Sigmoid colon (tissue), 7 donors: ENCODE measurements around the gene EDN3. TPM values are rescaled to one million over a fixed set of nuclear protein-coding genes. Genes with fewer than 3 reads are reported as not detected.

Source experiments
- DNase-seq: peaks from one replicate; pipeline ENCODE4 v3.0.0-alpha.2; 2019
- H3K27ac ChIP-seq, 4 donors: fragments of 200-600 bp; sonication (generic); one replicate each; pipeline ENCODE4 v1.5.1; 2016 to 2019; ENCODE audit warnings: mild to moderate bottlenecking in 1 of 4
- H3K27me3 ChIP-seq, 3 donors: fragments of 200-600 bp; sonication (generic); one replicate each; pipeline ENCODE4 v1.5.1; 2019; ENCODE audit warnings: mild to moderate bottlenecking in 1 of 3
- H3K36me3 ChIP-seq, 4 donors: fragments of 200-600 bp; sonication (generic); one replicate each; pipeline ENCODE4 v1.5.1; 2016 to 2019
- H3K4me1 ChIP-seq, 4 donors: fragments of 200-600 bp; sonication (generic); one replicate each; pipeline ENCODE4 v1.5.1; 2017 to 2019
- H3K4me3 ChIP-seq, 4 donors: fragments of 200-600 bp; sonication (generic); one replicate each; pipeline ENCODE4 v1.5.1; 2017 to 2019; ENCODE audit warnings: mild to moderate bottlenecking in 2 of 4, moderate library complexity in 1 of 4
- H3K9me3 ChIP-seq, 4 donors: fragments of 200-600 bp in 3 of 4; sonication (generic) in 3 of 4; one replicate each; pipeline versions ENCODE4 v1.5.1 to v1.6.1; 2013 to 2019
- EP300 ChIP-seq, 4 donors: sonication (generic); formaldehyde crosslinking; IDR thresholded peaks; one replicate each; pipeline ENCODE4 v1.6.1; 2017; ENCODE audit warnings: antibody characterized with exemption in 4 of 4
- POLR2A ChIP-seq, 2 donors: fragments of 450-650 bp; IDR thresholded peaks; one replicate each; pipeline ENCODE4 v1.6.1; 2016; ENCODE audit warnings: antibody characterized with exemption in 2 of 2, mild to moderate bottlenecking in 2 of 2, moderate library complexity in 2 of 2
- POLR2AphosphoS5 ChIP-seq, 4 donors: sonication (generic); formaldehyde crosslinking; IDR thresholded peaks; one replicate each; pipeline ENCODE4 v1.6.1; 2017; ENCODE audit warnings: antibody characterized with exemption in 4 of 4
- WGBS, 2 donors: extraction: QIAGEN DNeasy Blood & Tissue Kit; methylation state at CpG; one replicate each; pipeline ENCODE4 v1.1.7; 2013; 5-methylcytosine and 5-hydroxymethylcytosine counted together
- intact Hi-C: fragments of 100-400 bp; cut with DNase I; formaldehyde crosslinking; loops from one replicate; pipeline ENCODE4 v1.15.1; 2023
- polyA plus RNA-seq, 3 donors: library from polyadenylated mRNA; stranded (reverse); fragments of 200-250 nt; gene quantifications; one replicate each; pipeline ENCODE4 v1.2.3, GENCODE V29; 2013
- total RNA-seq, 4 donors: library from RNA; depleted of rRNA; stranded (reverse); fragments of >200 nt; gene quantifications; one replicate each; pipeline ENCODE4 v1.1.0, GENCODE V29; 2016
- TF ChIP-seq, protein P1 (sequence below), 4 experiments: fragments of 450-650 bp in 3 of 4; fragments of 200-600 bp in 1 of 4; IDR thresholded peaks; one replicate each; pipeline ENCODE4 v1.5.1; 2016 to 2019; ENCODE audit warnings: antibody characterized with exemption in 4 of 4, mild to moderate bottlenecking in 3 of 4, moderate library complexity in 2 of 4
- donor health status: healthy with polysubstance abuse.
- donor health status: Bipolar disorder and iron deficiency.
- donor health status: healthy.

Gene EDN3
- total and polyA plus RNA-seq, 7 donors: 0.27 to 28.8 (median 1.8) TPM

DNA sequence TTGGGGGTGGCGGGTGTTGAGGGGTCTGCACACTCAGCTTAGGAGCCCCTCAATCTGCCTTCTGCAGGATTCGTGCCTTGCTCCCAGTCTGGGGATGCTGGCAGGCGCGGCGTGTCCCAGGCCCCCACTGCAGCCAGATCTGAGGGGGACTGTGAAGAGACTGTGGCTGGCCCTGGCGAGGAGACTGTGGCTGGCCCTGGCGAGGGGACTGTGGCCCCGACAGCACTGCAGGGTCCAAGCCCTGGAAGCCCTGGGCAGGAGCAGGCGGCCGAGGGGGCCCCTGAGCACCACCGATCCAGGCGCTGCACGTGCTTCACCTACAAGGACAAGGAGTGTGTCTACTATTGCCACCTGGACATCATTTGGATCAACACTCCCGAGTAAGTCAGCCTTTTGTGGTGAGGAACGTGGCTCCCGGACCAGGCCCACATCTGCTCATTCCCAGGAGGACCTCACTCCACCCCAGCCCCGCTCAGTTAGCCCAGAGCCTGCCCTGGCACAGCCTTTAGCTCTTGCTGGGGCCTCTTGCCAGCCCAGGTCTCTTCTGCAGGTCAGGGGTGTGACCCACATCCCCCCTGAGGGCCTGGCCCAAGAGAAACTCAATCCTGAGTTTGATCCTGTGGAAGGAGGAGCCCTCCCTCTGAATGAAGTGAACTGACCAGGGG, 1.1 kb downstream of the EDN3 start:
- no peak for DNase-seq
- Histone ChIP-seq H3K27ac (no peak overlapping the region), H3K4me3 (no peak overlapping the region), H3K36me3 (no peaks in the 10 kb centered on the region), H3K4me1 (no peaks in the 10 kb centered on the region), H3K9me3 (no peaks in the 10 kb centered on the region), H3K27me3 (peaks cover 8 to 50% (median 20%) of the 10 kb centered on the region in 3 donors)
- TF ChIP-seq POLR2A (IDR thresholded peaks at IDR 0.05) (no peak), POLR2AphosphoS5 (IDR thresholded peaks at IDR 0.05) (no peak), EP300 (IDR thresholded peaks at IDR 0.05) (no peak)
- TF ChIP-seq, protein P1, sequence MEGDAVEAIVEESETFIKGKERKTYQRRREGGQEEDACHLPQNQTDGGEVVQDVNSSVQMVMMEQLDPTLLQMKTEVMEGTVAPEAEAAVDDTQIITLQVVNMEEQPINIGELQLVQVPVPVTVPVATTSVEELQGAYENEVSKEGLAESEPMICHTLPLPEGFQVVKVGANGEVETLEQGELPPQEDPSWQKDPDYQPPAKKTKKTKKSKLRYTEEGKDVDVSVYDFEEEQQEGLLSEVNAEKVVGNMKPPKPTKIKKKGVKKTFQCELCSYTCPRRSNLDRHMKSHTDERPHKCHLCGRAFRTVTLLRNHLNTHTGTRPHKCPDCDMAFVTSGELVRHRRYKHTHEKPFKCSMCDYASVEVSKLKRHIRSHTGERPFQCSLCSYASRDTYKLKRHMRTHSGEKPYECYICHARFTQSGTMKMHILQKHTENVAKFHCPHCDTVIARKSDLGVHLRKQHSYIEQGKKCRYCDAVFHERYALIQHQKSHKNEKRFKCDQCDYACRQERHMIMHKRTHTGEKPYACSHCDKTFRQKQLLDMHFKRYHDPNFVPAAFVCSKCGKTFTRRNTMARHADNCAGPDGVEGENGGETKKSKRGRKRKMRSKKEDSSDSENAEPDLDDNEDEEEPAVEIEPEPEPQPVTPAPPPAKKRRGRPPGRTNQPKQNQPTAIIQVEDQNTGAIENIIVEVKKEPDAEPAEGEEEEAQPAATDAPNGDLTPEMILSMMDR (IDR thresholded peaks at IDR 0.05): no peak
- WGBS, 2 donors: 80 to 82% methylated on average over 17 of the region's 17 CpGs
- intact Hi-C loops: no loop called here

- Histone ChIP-seq H3K4me1 (no peaks in the 10 kb centered on the region), H3K4me3 (no peak overlapping the region), H3K9me3 (no peaks in the 10 kb centered on the region), H3K27ac (no peak overlapping the region), H3K36me3 (no peaks in the 10 kb centered on the region), H3K27me3 (peaks cover 0 to 26% (median 1%) of the 10 kb centered on the region in 3 donors)
- TF ChIP-seq EP300 (IDR thresholded peaks at IDR 0.05) (no peak), POLR2A (IDR thresholded peaks at IDR 0.05) (no peak), POLR2AphosphoS5 (IDR thresholded peaks at IDR 0.05) (no peak)
- TF ChIP-seq, protein P1 (IDR thresholded peaks at IDR 0.05): no peak
- 82 to 96% methylated on average over 7 of the region's 7 CpGs for WGBS, 2 donors
- DNase-seq: no peak
- intact Hi-C loops: no loop called here
Measured at GRCh38 chr20:59305908-59306655, 5.7 kb downstream of the EDN3 start.

DNA sequence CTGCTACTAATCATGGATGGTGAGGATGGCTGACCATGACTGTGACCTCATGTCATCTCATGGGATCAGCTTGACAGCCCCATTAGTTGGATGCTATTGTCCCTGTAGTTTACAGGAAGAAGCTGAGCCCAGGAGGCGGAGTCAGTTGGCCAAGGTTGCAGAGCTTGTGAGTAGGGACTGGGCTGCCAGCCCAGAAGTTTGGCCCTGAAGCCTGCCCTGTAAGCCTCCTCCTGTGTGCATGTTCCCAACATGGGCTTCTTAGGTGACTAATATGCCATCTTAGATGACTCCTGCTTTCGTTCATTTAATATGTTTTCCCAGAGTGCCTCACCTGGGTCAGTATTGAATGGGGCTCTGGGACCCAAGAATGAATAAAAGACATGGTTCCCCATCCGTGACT, 6.9 kb downstream of the EDN3 start:
- H3K27me3 ChIP-seq: peaks cover 0 to 14% (median 0%) of the 10 kb centered on the region in 3 donors
- no peak for DNase-seq
- no peak overlapping the region for H3K27ac ChIP-seq
- intact Hi-C loops: no loop called here
- no peaks in the 10 kb centered on the region for H3K4me1 ChIP-seq
- no peaks in the 10 kb centered on the region for H3K36me3 ChIP-seq
- WGBS, 2 donors: 92 to 93% methylated on average over 3 of the region's 3 CpGs
- TF ChIP-seq POLR2AphosphoS5 (IDR thresholded peaks at IDR 0.05) (no peak), EP300 (IDR thresholded peaks at IDR 0.05) (no peak), POLR2A (IDR thresholded peaks at IDR 0.05) (no peak)
- TF ChIP-seq, protein P1 (IDR thresholded peaks at IDR 0.05): no peak
- no peaks in the 10 kb centered on the region for H3K9me3 ChIP-seq
- no peak overlapping the region for H3K4me3 ChIP-seq

DNA sequence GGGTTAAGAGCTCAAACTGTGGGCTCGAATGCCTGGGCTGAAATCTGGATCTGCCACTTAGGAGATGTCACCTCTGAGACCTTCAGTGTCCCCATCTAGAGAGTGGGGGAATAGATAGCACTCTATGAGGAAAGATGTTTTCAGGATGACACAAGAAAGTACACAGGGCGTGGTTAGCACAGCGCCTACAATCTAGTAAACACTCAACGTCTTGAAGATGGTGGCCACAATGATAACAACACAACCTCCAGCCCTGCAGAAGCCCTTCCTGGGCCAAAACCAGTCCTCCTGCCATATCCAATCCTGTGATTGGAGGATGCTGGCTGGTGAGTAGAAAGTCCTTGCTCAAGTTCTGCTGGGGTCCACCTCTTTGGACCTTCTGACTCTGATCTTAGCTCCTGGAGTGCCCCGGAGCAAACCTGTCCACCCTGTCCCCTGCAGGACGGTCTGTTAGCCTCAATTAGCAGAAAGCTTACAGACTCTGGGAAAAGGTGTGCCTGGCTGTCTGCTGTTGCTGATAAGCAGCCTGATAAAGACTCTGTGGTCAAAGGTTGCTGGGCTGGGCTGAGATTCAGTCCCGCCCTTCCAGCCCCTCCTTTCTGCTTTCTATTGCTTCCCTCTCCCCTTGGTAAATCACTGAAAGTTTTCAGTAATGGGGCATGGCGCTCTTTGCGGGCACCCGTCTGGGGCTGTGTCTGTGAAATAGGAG, 8.2 kb downstream of the EDN3 start:
- TF ChIP-seq, protein P1 (IDR thresholded peaks at IDR 0.05): no peak
- no peak for TF ChIP-seq POLR2AphosphoS5 (IDR thresholded peaks at IDR 0.05)
- H3K27me3 ChIP-seq: peaks cover 0 to 3% (median 0%) of the 10 kb centered on the region in 3 donors
- no peak overlapping the region for H3K27ac ChIP-seq
- 16 to 65% methylated on average over 10 of the region's 10 CpGs for WGBS, 2 donors
- no peak overlapping the region for H3K4me3 ChIP-seq
- no peaks in the 10 kb centered on the region for H3K9me3 ChIP-seq
- DNase-seq: no peak
- H3K4me1 ChIP-seq: no peaks in the 10 kb centered on the region
- H3K36me3 ChIP-seq: no peaks in the 10 kb centered on the region
- intact Hi-C loops: no loop called here
